ENCODE results near the gene CCNG2. TPM values are rescaled to one million over a fixed set of nuclear protein-coding genes. Genes with fewer than 3 reads are reported as not detected.

The CCNG2 gene
- total RNA-seq, 1 experiment from 2014 or later: 10.6 TPM

- no peak overlapping the region for H3K4me2 ChIP-seq (ENCODE audit: insufficient read depth, insufficient read length, low read length)
Measured at GRCh38 chr4:77121736-77122240, 35.2 kb upstream of the CCNG2 start.

More at GRCh38 chr4:77121736-77122240, 35.2 kb upstream of the CCNG2 start:
- Mint-ChIP-seq H3K9me3 (peaks cover 3 to 7% of the 10 kb centered on the region in 2 experiments; a peak in 1 of 5 replicates), H3K4me3 (no peak overlapping the region), H3K27ac (peak overlapping the region in 1 of 3 experiments; percentile 31; a peak in 1 of 7 replicates), H3K27me3 (ENCODE audit: low read depth) (peaks cover 2% of the 10 kb centered on the region), H3K36me3 (ENCODE audit: insufficient read depth in 1 of 3, low read depth in 3 of 3) (no peaks in the 10 kb centered on the region), H3K4me1 (peaks cover 19 to 34% of the 10 kb centered on the region in 2 experiments)
- no peak for TF ChIP-seq CTCF (conservative IDR thresholded peaks at IDR 0.05)
- H2BK20ac ChIP-seq (ENCODE audit: low read depth, low read length, poor library complexity, severe bottlenecking): no peak overlapping the region
- no peak overlapping the region for H3K14ac ChIP-seq (ENCODE audit: insufficient read depth, low read length)
- no peaks in the 10 kb centered on the region for H3K9me3 ChIP-seq (ENCODE audit: control insufficient read depth, low read depth, low read length)
- no peak overlapping the region for H4K91ac ChIP-seq (ENCODE audit: insufficient read length, low read depth, low read length)
- no peaks in the 10 kb centered on the region for H3K79me2 ChIP-seq (ENCODE audit: insufficient read depth, low read length)
- no peak overlapping the region for H2BK120ac ChIP-seq (ENCODE audit: low read depth, low read length, poor library complexity, severe bottlenecking)
- no peak overlapping the region for H2AK5ac ChIP-seq (ENCODE audit: insufficient read length, low read length)
- H3K9ac ChIP-seq (ENCODE audit: extremely low read depth, insufficient read length, low read length): no peak overlapping the region
- H3K23ac ChIP-seq (ENCODE audit: insufficient read length, low read depth, low read length): no peak overlapping the region
- H2BK5ac ChIP-seq (ENCODE audit: insufficient read length, low read length): no peak overlapping the region
- no peaks in the 10 kb centered on the region for H3K27me3 ChIP-seq (ENCODE audit: insufficient read depth, low read length)
- no peak overlapping the region for H4K5ac ChIP-seq (ENCODE audit: insufficient read length, low read depth, low read length)
- no peak overlapping the region for H3K18ac ChIP-seq (ENCODE audit: insufficient read length, low read depth, low read length)
- H2AFZ ChIP-seq (ENCODE audit: low read length): no peak overlapping the region
- H3K4ac ChIP-seq (ENCODE audit: low read depth, low read length): no peak overlapping the region
- no peak overlapping the region for H3T11ph ChIP-seq (ENCODE audit: low read length)
- H2BK12ac ChIP-seq (ENCODE audit: insufficient read length, low read depth, low read length): no peak overlapping the region
- no peaks in the 10 kb centered on the region for H4K20me1 ChIP-seq (ENCODE audit: control insufficient read depth, insufficient read depth, insufficient read length)
- no peaks in the 10 kb centered on the region for H3K23me2 ChIP-seq (ENCODE audit: insufficient read length, low read depth, low read length, poor library complexity, severe bottlenecking)
- H3K79me1 ChIP-seq (ENCODE audit: insufficient read depth, low read depth, low read length, poor library complexity, severe bottlenecking): no peaks in the 10 kb centered on the region
- no peak overlapping the region for H4K8ac ChIP-seq (replicated peaks; ENCODE audit: insufficient read length, low read depth, low read length)
- no peak overlapping the region for H2BK15ac ChIP-seq (ENCODE audit: low read depth, low read length)
- H3K4me1 ChIP-seq (ENCODE audit: insufficient read depth, low read length): peaks cover 2% of the 10 kb centered on the region; the same call in 1 of the 2 replicates
- no peak overlapping the region for H3K27ac ChIP-seq (ENCODE audit: insufficient read length, low read depth, low read length)
- DNase-seq: no peak
- no CpG with 5 or more reads among the region's 5 CpGs for WGBS (ENCODE audit: extremely low coverage, insufficient read length, low lambda C conversion rate)
- no peak overlapping the region for H3K56ac ChIP-seq (ENCODE audit: insufficient read length, low read depth, low read length)

Measured in H9 (cell line).